Activated T-cell treated with anti-CD3 and anti-CD28 coated beads for 4 hours (primary cell): Measurements from ENCODE around the gene EWSR1.

Source experiments
- DNase-seq: peaks from one replicate; pipeline ENCODE4 v3.0.0-alpha.2; 2020

EWSR1 gene

GRCh38 chr22:29306835-29307595, 38.9 kb downstream of the EWSR1 start:
- no peak for DNase-seq

GRCh38 chr22:29307596-29308147, 39.6 kb downstream of the EWSR1 start:
- DNase-seq, result no peak

- no peak for DNase-seq
Measured at GRCh38 chr22:29308148-29308790, 40.2 kb downstream of the EWSR1 start.

GRCh38 chr22:29308791-29309262, 40.8 kb downstream of the EWSR1 start:
- DNase-seq, result no peak

- no peak for DNase-seq
Measured at GRCh38 chr22:29309332-29310064, 41.4 kb downstream of the EWSR1 start.

- DNase-seq, result no peak
Measured at GRCh38 chr22:29310065-29310862, 42.2 kb downstream of the EWSR1 start.

- peak; percentile 55 for DNase-seq
Measured at GRCh38 chr22:29310863-29311339, 42.8 kb downstream of the EWSR1 start.

- DNase-seq, result no peak
Measured at GRCh38 chr22:29311464-29312217, 43.6 kb downstream of the EWSR1 start.

- no peak for DNase-seq
Measured at GRCh38 chr22:29312218-29313125, 44.4 kb downstream of the EWSR1 start.

- DNase-seq, result no peak
Measured at GRCh38 chr22:29313126-29313575, 45.1 kb downstream of the EWSR1 start.

GRCh38 chr22:29313576-29314466, 45.8 kb downstream of the EWSR1 start:
- DNase-seq, result no peak

GRCh38 chr22:29314537-29315285, 46.6 kb downstream of the EWSR1 start:
- no peak for DNase-seq

- DNase-seq, result no peak
Measured at GRCh38 chr22:29315286-29316140, 47.4 kb downstream of the EWSR1 start, which contains the start of gene RASL10A. TSS of gene RASL10A (minus strand) at chr22:29315697. CDS start at chr22:29315246, 451 bp downstream.

GRCh38 chr22:29316141-29316828, 48.2 kb downstream of the EWSR1 start:
- DNase-seq, result no peak

GRCh38 chr22:29317827-29318454, 49.9 kb downstream of the EWSR1 start:
- no peak for DNase-seq

- no peak for DNase-seq
Measured at GRCh38 chr22:29319072-29319471, 51.0 kb downstream of the EWSR1 start.
